ENCODE measurements around the gene GINS2. TPM values are rescaled to one million over a fixed set of nuclear protein-coding genes. Genes with fewer than 3 reads are reported as not detected.

GINS2 gene
- total and polyA plus RNA-seq, 2 experiments from 2014 or later, result 40.5 to 44.4 TPM

- ATAC-seq (no peak), DNase-seq (ENCODE audit: low spot score) (no peak)
- H3K4me1 Mint-ChIP-seq, result peaks cover 8% of the 10 kb centered on the region; the same call in 2 of the 3 replicates
- H3K36me3 ChIP-seq (ENCODE audit: insufficient read depth), result no peaks in the 10 kb centered on the region
- H3K36me3 Mint-ChIP-seq (ENCODE audit: low read depth), result peaks cover 43% of the 10 kb centered on the region
- no peak overlapping the region for H3K4me3 Mint-ChIP-seq
- H3K27ac Mint-ChIP-seq, result no peak overlapping the region
- no peaks in the 10 kb centered on the region for H3K27me3 ChIP-seq (ENCODE audit: insufficient read depth)
- H4K20me1 ChIP-seq (replicated peaks; ENCODE audit: insufficient read depth), result peaks cover 14% of the 10 kb centered on the region
- H3K4me1 ChIP-seq (ENCODE audit: insufficient read depth), result no peaks in the 10 kb centered on the region
- no peak overlapping the region for H3K4me3 ChIP-seq
- peaks cover 8% of the 10 kb centered on the region for H3K79me2 ChIP-seq (replicated peaks; ENCODE audit: insufficient read depth)
- no peak overlapping the region for H2AFZ ChIP-seq
- TF ChIP-seq ZNF114 (CRISPR knock-in tag; IDR thresholded peaks at IDR 0.05), result no peak
- no peak for TF ChIP-seq CTCF (conservative IDR thresholded peaks at IDR 0.05; ENCODE audit: low read depth in 2 of 2)
- no peak for TF ChIP-seq NANOG (IDR thresholded peaks at IDR 0.05; ENCODE audit: borderline replicate concordance)
- no peak for TF ChIP-seq JUNB (IDR thresholded peaks at IDR 0.05; ENCODE audit: unreplicated experiment)
- no peak for TF ChIP-seq EZH2phosphoT487 (IDR thresholded peaks at IDR 0.05; ENCODE audit: unreplicated experiment)
- no peak for TF ChIP-seq EZH2 (IDR thresholded peaks at IDR 0.05; ENCODE audit: low read depth, unreplicated experiment)
- no peak for TF ChIP-seq ETS1 (IDR thresholded peaks at IDR 0.05)
- TF ChIP-seq ZNF462 (CRISPR knock-in tag; IDR thresholded peaks at IDR 0.05), result no peak
- no peak for TF ChIP-seq STAT1 (IDR thresholded peaks at IDR 0.05; ENCODE audit: unreplicated experiment)
- TF ChIP-seq CREB1 (CRISPR knock-in tag; IDR thresholded peaks at IDR 0.05; ENCODE audit: low read depth), result no peak
- no peak for TF ChIP-seq POLR2AphosphoS5 (IDR thresholded peaks at IDR 0.05; ENCODE audit: low read depth)
- no peak for TF ChIP-seq ZNF331 (CRISPR knock-in tag; IDR thresholded peaks at IDR 0.05; ENCODE audit: low read depth)
- no peak for TF ChIP-seq REST (IDR thresholded peaks at IDR 0.05; ENCODE audit: unreplicated experiment)
- no peak overlapping the region for H3K4me2 ChIP-seq
- no peaks in the 10 kb centered on the region for H3K9me3 Mint-ChIP-seq
- H3F3A ChIP-seq (replicated peaks; ENCODE audit: low read depth), result peaks cover 16% of the 10 kb centered on the region; the same call in 1 of the 2 replicates
- H3K27ac ChIP-seq (ENCODE audit: low read depth), result no peak overlapping the region
- H3K9me2 ChIP-seq (ENCODE audit: insufficient read depth), result no peaks in the 10 kb centered on the region
- peaks cover 10% of the 10 kb centered on the region for H3K27me3 Mint-ChIP-seq (ENCODE audit: insufficient read depth, low read depth, poor library complexity)
Measured at GRCh38 chr16:85651629-85652430, 36.9 kb downstream of the GINS2 start.
